ENCODE data around the gene SLC35A4. TPM values are rescaled to one million over a fixed set of nuclear protein-coding genes. Genes with fewer than 3 reads are reported as not detected.
"Not testable (repeated sequence)": the region's sequence is repeated elsewhere in the genome, so short reads cannot be mapped to it uniquely, and the experiment has no call there.

Gene SLC35A4
- total RNA-seq, 1 donor from 2014 or later: 14.8 TPM

DNA sequence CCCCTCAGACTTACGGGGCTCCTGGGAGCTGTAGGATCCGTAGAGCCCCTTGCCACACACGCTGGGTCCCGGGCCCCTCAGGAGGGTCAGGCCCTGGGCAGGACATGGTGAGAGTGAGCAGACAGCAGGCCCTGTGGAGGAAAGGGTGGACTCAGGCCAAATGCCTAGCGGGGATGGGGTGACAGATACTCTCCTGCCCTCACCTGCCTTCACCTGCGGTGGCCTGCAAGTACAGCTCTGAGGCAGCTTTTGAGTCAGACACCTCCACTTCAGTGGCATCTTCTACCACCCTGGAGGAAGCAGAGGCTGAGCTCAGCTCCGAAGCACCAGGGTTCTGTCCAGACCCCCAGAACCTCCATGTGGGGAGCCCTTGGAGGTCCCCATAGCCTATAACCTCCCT lies 26.2 kb downstream of the SLC35A4 start:
- no peak for DNase-seq (ENCODE audit: low read depth in 2 of 2)

DNA sequence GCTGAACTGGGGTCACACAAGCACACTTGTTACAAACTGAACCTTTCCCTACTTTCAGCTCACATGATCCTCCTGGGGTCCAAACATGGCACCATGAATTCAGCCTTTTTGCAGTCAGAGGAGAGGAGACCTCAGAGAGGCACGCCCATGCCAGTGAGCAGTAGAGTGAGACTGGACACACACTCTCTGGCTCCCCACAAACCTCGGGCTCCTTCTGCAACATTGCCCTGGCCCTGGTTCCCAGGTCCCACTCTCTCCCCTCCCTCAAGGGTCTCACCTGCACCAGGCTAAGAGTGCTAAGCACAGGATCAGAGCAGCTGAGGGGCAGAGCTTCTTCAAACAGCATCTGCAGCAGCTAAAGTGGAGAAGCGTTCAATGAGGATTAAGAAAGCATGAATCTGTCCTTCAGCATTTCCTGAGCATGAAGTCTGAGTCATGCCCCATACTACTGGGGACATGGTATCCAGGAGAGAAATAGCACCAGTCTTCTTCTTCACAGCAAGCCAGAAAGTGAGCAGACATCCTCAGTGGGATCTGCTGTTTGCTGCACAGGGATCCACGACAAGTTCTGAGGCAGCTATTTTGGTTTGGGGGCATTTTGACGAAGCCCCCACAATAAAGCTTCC lies 27.2 kb downstream of the SLC35A4 start:
- DNase-seq (ENCODE audit: low read depth in 2 of 2): no peak

DNA sequence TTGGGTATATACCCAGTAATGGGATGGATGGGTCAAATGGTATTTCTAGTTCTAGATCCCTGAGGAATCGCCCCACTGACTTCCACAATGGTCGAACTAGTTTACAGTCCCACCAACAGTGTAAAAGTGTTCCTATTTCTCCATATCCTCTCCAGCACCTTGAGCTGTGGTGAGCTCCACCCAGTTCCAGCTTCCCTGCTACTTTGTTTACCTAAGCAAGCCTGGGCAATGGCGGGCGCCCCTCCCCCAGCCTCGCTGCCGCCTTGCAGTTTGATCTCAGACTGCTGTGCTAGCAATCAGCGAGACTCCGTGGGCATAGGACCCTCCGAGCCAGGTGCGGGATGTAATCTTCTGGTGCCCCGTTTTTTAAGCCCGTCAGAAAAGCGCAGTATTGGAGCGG lies 28.4 kb downstream of the SLC35A4 start:
- DNase-seq (ENCODE audit: low read depth in 2 of 2): not testable (repeated sequence)

DNA sequence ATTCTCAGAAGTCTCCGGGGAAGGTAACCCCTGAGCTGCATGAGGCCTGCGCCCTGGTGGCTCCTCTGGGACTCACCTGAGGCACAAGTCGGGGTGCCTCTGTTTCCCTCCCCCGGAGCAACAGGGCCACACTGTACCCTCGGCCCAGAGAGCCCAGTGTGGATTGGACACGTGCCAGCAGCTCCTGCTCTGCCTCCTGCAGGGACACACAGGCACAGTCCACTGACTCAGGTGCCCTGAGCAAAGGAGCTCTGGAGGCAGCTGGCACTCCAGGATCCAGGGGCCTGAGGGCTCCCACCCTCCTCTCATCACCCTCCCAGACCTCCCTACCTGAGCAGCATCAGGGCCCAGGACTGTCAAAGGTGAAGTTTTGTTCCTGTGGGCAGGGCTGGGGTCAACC lies 29.5 kb downstream of the SLC35A4 start:
- DNase-seq (ENCODE audit: low read depth in 2 of 2): no peak

DNA sequence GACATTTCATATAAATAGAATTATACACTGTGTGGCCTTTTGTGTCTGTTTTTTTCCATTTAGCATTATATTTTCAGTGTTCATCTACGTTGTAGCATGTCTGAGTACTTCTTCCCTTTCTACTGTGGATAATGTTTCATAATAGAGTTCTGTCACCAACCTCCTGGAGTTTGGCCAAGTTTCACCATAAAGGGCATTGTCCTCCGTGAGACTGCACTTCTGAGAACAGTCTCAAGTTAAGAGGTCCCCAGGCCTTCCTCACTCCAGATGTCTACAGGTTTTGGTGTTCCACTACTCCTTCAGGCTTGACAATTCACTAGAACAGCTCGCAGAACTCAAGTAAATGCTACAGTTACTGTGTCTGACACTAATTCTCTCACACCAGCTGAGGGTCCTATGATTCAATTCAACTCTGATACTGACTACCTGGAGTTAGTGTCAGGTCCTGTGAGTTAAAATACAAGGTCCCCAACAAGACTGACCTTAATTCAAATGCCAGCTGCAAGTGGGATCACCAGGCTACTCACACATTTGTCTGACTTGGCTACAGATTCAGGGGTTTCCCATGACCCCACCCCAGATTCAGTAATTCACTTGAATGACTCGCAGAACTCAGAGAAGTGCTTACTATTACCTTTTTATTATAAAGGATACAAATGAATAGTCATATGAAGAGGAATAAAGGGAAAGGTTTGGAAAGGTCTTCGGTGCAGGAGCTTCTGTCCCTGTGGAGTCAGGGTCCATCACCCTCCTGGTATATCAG lies 31.1 kb downstream of the SLC35A4 start:
- peak in 1 of 2 donors; percentile 35 for DNase-seq (ENCODE audit: low read depth in 2 of 2)

DNA sequence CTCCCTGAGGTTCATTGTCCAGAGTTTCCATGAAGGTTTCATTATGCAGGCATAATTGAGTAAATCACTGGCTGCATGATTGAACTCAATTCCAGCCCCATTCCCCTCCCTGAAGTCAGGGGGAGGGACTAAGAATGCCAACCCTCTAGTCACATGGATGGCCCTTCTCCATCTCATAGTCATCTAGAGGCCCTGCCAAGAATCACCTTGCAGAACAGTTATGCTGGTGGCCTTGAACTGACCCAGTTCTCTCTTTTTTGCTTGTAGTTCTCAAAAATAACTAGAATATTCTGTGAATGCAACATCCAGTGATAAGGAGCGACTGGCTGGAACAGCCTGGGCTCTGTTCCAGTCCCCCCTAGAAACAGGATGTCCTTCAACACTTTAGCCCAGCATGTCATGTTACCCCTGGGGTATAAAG lies 31.7 kb downstream of the SLC35A4 start:
- DNase-seq (ENCODE audit: low read depth in 2 of 2): no peak

DNA sequence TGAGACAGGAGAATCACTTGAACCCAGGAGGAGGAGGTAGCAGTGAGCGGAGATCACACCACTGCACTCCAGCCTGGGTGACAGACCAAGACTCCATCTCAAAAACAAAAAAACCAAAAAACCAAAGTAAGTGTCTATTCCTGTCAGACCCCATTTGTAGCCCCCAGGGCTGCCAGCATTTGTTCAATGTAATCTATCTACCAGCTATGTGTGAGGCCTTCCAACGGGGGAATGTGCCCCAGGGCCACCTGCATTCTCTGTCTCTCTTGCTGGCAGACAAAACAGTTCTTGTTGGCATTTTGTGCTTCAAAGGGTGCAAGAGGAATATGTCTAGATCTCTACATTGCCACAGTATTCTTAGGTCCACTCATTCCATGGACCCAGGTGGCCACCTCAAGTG lies 34.2 kb downstream of the SLC35A4 start:
- no peak for DNase-seq (ENCODE audit: low read depth in 2 of 2)

DNA sequence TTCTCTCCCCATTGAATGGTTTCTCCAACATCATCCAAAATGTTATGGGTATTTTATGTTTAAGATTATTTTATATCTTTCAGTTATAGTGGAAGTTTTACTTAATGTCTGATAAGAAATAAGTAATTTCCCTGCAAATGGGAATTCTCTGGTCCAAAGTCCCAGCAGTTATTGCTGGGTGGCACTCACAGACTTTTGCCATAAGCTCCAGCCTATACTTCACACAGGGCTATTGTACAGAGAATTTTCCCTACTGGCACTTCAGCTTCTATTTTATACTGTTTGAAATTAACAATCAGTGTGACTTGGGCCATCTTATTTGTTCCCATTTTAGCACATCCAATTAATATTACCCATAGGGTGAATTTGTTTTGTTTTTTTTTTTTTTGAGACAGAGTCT lies 35.5 kb downstream of the SLC35A4 start:
- no peak for DNase-seq (ENCODE audit: low read depth in 2 of 2)

DNA sequence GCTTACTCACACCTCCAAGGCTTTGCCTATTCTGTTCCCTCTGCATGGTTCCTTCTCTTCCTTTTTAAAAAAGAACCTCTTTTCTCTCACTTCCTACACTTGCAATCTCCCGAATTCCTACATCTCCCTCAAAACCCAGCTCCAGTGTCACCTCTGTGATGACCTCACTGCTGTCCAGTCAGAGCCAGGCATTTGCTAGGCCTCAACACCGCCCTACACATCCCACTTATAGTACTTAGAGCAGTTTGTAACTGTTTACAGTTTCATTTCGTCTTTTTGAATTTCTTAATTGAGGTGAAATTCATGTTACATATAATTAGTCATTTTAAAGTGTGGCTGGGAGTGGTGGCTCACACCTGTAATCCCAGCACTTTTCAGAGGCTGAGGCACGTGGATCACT lies 37.5 kb downstream of the SLC35A4 start:
- DNase-seq (ENCODE audit: low read depth in 2 of 2): no peak

DNA sequence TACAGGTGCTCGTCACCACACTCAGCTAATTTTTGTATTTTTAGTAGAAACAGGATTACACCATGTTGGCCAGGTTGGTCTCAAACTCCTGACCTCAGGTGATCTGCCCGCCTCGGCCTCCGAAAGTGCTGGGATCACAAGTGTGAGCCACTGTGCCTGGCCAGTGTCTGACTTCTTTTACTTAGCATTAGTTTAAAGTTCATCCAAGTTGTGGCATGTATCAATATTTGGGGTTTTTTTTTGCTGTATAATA lies 38.7 kb downstream of the SLC35A4 start:
- not testable (repeated sequence) for DNase-seq (ENCODE audit: low read depth in 2 of 2)

DNA sequence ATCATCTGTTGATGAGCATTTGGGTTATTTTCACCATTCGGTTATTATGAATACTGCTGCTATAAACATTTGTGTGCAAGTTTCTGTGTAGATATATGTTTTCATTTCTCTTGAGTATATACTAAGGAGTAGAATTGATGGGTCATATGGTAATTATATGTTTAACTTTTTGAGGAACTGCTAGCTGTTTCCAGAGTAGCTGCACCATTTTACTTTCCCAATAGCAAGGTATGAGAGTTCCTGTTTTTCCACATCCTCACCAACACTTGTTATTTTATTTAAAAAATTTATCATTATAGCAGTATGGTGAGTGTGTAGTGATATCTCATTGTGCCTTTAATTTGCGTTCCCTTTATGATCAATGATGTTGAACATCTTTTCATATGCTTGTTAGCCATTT lies 39.1 kb downstream of the SLC35A4 start:
- no peak for DNase-seq (ENCODE audit: low read depth in 2 of 2)

DNA sequence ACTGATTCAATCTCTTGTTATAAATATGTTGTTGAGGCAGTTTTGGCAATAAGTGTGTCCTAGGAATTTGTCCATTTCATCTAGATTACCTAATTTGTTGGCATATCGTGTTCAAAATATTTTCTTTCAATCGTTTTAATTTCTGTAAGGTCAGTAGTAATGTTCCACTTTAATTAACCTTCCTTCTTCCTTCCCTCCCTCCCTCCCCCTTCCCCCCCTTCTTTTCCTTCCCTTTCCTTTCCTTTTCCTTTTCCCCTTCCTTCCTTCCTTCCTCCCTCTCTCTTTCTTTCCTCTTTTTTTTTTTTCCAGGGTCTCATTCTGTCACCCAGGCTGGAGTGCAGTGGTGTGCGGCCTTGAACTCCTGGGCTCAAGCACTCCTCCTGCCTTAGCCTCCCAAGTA lies 41.3 kb downstream of the SLC35A4 start:
- no peak for DNase-seq (ENCODE audit: low read depth in 2 of 2)

DNA sequence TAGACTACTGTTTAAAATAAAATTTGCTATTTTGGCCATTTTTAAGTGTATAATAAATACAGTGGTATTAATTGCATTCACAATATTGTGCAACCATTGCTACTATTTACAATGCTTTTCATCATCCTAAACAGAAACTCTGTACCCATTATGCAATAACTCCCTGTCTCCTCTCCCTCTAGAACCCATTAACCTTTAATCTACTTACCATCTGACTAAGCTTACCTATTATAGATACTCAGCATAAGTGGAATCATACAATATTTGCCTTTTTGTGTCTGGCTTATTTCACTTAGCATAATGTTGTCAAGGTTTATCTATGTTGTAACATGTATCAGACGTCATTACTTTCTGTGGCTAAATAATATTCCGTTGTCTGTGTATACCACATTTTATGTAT lies 42.4 kb downstream of the SLC35A4 start:
- DNase-seq (ENCODE audit: low read depth in 2 of 2): no peak

DNA sequence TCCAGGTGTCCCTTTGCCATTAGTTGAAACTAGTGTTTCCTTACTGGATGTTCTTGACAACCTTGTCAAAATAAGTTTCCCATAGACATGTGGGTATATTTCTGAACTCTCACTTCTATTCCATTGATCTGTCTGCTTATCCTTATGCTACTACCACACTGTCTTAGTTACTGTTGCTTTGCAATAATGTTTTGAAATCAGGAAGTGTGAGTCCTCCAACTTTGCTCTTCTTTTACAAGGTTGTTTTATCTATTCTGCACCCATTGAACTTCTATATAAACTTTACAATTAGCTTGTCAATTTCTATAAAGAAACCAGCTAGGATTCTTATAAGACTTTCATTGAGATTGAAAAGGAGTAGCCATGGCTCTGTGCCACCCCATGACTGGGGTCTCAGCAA lies 44.1 kb downstream of the SLC35A4 start:
- no peak for DNase-seq (ENCODE audit: low read depth in 2 of 2)

DNA sequence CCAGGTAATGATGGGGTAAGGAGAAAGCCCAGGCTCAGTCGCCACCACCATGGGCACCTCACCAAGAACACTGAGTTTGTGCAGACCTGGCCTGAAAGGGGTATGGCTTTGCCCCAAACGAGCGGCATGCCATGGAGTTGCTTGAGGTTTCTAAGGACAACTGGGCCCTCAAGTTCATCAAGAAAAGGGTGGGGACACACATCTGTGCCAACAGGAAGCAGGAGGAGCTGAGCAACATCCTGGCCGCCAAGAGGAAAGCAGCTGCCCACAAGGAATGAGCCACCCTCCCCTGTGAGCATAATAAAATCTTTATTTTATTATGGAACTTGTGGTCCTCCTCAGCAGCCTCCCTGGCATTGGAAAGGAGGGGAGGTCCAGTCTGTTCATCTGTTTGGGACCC lies 44.5 kb downstream of the SLC35A4 start:
- peak in 1 of 2 donors; percentile 56 for DNase-seq (ENCODE audit: low read depth in 2 of 2)

DNA sequence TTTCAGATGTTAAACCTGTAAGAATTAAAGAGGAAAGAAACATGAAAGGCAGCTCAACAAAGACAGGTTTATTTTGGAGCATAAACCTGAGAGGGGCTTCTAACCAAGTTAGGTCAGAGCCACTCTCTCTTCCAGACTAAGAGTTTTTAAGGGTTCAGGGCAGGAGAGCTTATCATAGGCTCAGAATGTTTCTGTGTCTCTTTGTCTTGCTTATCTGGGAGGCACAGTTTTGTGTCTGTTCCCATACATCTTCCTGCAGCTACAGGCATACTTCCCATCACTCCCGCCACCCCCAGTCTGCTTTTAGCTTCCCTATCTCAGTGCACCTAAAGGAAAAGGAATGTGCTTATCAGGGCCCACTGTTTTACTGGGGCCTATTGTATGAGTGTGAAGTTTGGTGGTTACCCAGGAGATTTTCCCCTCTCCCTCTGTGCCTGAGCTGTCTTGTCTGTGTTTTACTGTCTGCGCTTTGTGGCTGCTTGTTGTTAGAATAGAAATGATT lies 46.4 kb downstream of the SLC35A4 start:
- DNase-seq (ENCODE audit: low read depth in 2 of 2): peak in 1 of 2 donors; percentile 61

Other genes starting within 250 kb of the SLC35A4 start
- 12.1 and 15.5 TPM in 2 replicates for gene HBEGF, start 218.2 kb upstream of the SLC35A4 start, total RNA-seq
- gene SLC4A9, start 204.6 kb upstream of the SLC35A4 start, total RNA-seq: not detected in 2 replicates
- gene ANKHD1, start 163.0 kb upstream of the SLC35A4 start, total RNA-seq: 44.7 and 59.3 TPM in 2 replicates
- gene EIF4EBP3, start 17.2 kb upstream of the SLC35A4 start, total RNA-seq: 1.3 and 2.3 TPM in 2 replicates
- 17.5 and 18.2 TPM in 2 replicates for gene SRA1, start 7.4 kb upstream of the SLC35A4 start, total RNA-seq
- 3.3 and 6.6 TPM in 2 replicates for gene APBB3, start 230 bp upstream of the SLC35A4 start, total RNA-seq
- gene CD14, start 68.3 kb downstream of the SLC35A4 start, total RNA-seq: 1.9 and 10.7 TPM in 2 replicates
- gene TMCO6, start 74.6 kb downstream of the SLC35A4 start, total RNA-seq: 8.5 and 12.4 TPM in 2 replicates
- gene NDUFA2, start 82.8 kb downstream of the SLC35A4 start, total RNA-seq: 60.2 and 70.5 TPM in 2 replicates
- gene IK, start 83.0 kb downstream of the SLC35A4 start, total RNA-seq: 51.1 and 51.2 TPM in 2 replicates
- 24.6 and 31.7 TPM in 2 replicates for gene WDR55, start 100.1 kb downstream of the SLC35A4 start, total RNA-seq
- gene DND1, start 108.7 kb downstream of the SLC35A4 start, total RNA-seq: 0.13 TPM in 2 replicates
- 46.0 and 48.0 TPM in 2 replicates for gene HARS1, start 126.5 kb downstream of the SLC35A4 start, total RNA-seq
- gene HARS2, start 126.6 kb downstream of the SLC35A4 start, total RNA-seq: 23.3 and 23.6 TPM in 2 replicates
- 30.3 and 33.4 TPM in 2 replicates for gene ZMAT2, start 135.6 kb downstream of the SLC35A4 start, total RNA-seq
- under 0.01 TPM in 1 of 2 replicates, not detected in the other for gene PCDHA1, start 221.3 kb downstream of the SLC35A4 start, total RNA-seq
- gene PCDHA2, start 230.0 kb downstream of the SLC35A4 start, total RNA-seq: under 0.01 TPM in 1 of 2 replicates, not detected in the other
- 0.13 and 0.25 TPM in 2 replicates for gene PCDHA3, start 236.2 kb downstream of the SLC35A4 start, total RNA-seq
- under 0.01 and 0.25 TPM in 2 replicates for gene PCDHA4, start 242.2 kb downstream of the SLC35A4 start, total RNA-seq

Data from dermis microvascular lymphatic vessel endothelial cell (primary cell).